GM18498 (cell line): ENCODE results near the gene KDF1.
"Not testable (repeated sequence)": the region's sequence is repeated elsewhere in the genome, so short reads cannot be mapped to it uniquely, and the experiment has no call there.

ENCODE experiments used
- ATAC-seq: cut with Tn5 transposase; IDR thresholded peaks from one replicate; pipeline ENCODE4 v1.9.1; 2021; ENCODE audit warnings: mild to moderate bottlenecking, moderate library complexity; ENCODE audit not compliant: unreplicated experiment

The KDF1 gene

DNA sequence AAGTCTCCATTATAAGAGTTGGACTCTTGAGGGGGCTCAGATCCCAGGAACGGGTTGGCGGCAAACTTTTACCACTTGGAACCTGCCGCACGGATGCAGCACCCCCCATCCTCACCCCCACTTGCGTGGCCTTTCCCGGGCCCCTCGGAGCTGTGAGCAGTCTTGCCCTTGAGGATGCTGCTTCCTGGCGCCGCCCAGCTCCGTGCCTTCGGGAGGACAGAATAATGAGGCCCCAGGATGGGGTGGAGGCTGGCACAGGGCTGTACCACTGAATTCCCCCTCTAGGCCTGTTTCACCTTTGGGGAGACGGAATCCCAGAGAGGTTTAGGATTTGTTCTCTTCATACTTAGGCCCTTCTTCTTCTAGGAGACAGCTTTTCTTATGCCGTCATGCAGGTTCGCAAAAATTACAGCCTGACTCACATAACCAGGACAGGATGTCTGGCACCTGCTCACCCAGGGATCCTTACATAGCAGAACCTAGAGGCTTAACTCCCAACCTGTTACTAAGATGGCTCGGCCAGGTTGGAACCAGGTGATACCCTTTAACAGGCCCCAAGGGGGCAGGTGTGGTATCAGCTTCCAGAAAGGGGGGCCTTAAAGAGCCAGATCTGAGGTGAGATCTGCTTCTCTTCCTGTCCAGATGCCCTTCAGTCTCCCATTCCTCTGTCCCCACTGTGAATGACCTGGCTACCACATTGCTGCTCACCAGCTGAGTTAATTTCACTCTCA is 34.7 kb upstream of the KDF1 start:
- no peak for ATAC-seq

DNA sequence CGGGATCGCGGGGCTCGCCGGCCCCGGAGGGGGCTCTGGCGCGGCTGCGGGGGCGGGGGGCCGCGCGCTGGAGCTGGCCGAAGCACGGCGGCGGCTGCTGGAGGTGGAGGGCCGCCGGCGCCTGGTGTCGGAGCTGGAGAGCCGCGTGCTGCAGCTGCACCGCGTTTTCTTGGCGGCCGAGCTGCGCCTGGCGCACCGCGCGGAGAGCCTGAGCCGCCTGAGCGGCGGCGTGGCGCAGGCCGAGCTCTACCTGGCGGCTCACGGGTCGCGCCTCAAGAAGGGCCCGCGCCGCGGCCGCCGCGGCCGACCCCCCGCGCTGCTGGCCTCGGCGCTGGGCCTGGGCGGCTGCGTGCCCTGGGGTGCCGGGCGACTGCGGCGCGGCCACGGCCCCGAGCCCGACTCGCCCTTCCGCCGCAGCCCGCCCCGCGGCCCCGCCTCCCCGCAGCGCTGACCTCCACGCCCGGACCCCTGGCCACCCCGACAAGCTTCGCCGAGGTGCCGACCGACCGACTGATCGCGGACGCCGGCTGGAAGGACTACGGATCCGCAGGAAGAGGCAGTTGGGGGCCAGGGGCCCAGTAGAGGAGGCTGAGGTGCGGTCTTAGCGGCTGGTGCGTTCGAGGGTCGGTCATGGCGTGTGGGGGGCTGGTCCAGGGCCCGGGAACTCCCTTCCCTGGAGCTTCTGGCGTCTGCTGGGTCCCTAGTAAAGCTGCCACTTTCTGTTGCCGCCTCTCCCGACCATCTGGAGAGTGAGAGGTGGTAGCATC is 33.9 kb upstream of the KDF1 start:
- peak; percentile 44 for ATAC-seq

DNA sequence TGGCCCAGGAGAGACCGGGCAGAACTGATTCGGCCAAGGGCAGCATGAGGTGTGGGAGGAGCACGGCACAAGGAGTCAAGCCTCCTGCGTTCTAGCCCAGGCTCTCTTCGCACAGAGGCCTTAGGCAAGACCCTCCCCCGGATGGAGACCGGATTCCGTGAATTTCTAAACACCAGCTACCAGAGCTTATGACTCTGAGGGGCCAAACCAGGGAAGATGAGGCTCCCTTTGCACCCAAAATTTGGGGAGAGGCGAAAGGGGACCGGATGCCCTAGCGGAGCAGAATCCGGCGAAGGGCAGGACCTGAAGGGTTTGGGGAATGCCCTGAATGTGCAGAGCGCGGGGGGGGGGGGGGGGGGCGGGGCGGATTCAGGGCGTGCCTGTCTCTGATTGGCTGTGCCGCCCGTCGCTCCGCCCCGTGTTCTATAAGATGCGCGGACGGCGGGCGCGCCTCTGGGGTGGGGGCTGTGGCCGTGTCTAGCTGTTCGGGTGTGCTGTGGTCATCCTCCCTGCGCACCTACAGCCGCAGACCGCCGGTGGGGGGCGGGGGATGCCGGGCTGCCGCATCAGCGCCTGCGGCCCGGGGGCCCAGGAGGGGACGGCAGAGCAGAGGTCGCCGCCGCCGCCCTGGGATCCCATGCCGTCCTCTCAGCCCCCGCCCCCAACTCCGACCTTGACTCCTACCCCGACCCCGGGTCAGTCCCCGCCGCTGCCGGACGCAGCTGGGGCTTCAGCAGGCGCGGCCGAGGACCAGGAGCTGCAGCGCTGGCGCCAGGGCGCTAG is 33.2 kb upstream of the KDF1 start, which contains the start of gene TRNP1:
Gene TRNP1, plus strand, starts transcription at position 456 of the 783 bp plus-strand sequence. Its CDS starts 95 bp downstream, at position 551.
- ATAC-seq = peak; percentile 55

DNA sequence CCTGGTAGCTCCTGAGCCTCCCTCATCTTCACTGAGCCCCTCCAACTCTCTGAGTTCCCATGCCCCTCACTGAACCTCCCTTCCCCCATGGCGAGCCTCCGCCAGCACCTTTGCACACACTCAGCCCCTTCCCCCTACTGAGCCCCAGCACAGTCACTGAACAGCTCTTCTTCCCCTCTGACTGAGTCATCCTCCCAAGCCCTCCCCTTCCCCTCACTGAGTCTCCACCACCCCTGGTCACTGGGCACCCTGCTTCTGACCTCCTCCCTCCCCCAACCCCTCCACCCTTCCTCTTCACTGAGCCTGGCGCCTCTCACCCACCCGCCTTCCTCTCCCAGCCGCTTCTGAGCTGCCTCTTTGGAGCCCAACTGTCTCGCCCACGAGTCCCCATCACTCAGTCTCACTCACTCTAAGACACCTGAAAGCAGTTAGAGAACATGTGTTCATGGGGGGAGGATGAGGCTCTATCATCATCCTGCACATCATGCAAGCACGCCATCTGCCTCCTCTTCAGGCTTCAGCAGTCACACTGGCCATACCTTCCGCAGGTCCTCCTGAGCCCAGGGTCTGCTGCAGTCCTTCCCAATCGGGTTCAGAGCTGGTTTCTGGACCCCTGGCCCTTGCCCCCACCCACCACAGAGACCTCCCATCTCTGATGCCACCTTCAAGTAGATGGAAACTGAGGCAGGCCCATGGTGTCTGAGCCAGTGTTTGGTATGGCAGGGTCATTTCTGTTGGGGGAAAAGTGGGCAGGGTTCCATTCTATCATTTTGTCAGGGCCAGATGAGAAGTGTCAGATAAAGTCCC is 31.2 kb upstream of the KDF1 start:
- ATAC-seq = no peak

- not testable (repeated sequence) for ATAC-seq
These were observed 29.3 kb upstream of the KDF1 start for GRCh38 chr1:26989403-26990109.

DNA sequence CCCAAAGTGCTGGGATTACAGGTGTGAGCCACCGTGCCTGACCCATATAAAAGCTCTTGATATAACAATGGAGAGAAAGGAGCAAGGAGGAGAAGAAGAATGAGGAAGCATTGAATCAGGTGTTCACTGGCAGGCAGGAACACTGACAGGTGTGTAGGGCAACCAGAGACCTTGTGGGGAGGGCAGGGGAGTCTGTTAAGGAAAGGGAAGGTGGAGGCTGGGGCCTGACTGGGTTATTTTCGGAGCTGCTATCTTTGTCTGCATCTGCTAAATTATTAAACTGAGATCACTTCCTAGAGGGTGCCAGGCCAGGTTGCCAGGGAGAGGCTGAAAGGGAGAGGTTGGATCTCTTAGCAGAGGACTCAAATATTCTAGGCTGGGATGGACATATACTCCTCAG is 26.4 kb upstream of the KDF1 start:
- no peak for ATAC-seq

GRCh38 chr1:26984291-26984690 is 24.0 kb upstream of the KDF1 start:
- no peak for ATAC-seq

DNA sequence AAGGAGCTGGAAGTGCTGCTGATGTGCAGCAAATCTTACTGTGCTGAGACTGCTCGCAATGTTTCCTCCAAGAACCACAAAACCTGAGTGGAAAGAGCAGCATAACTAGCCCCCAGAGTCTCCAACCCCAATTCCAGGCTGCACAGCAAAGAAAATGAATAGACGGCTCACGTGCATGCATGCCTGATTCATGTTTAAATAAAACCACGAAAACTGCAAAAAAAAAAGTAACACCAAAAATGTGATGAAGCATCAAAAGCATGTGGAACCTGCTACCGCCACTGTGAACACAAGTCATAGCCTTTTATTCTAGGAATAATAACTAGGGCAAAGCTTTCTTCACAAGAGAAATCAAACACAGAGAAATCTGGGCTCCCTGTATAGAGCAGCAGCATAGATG is 23.6 kb upstream of the KDF1 start:
- no peak for ATAC-seq

DNA sequence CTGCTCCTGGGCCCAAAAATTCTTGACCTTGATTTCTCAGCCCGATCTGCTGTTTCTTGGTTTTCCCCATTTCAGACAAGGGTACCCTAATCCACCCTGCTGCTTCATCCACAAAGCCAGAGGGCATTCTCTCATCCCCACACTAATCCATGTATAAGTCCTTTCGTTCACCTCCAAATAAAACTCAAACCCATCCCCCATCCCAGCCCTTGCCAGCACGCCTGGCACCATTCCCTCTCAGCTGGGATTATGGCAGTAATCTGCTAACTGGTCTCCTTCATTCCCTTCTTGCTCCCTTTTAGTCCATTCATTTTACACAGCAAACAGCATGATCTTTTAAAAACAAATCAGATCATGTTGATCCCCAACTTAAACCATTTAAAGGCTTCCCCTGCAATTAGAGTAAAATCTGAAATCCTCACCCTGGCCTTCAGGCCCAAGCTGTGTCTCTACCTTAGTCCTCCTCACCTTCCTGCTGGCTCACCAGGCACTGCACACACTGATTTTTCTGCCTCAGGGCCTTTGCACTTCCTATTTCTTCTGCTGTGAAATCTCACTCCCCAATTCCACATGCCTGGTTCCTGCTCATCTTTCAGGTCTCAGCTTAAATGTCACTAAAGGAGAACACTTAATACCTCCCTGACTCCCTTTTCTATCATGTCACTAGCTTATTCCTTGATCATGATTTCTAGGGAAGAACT is 21.0 kb upstream of the KDF1 start:
- ATAC-seq = no peak

DNA sequence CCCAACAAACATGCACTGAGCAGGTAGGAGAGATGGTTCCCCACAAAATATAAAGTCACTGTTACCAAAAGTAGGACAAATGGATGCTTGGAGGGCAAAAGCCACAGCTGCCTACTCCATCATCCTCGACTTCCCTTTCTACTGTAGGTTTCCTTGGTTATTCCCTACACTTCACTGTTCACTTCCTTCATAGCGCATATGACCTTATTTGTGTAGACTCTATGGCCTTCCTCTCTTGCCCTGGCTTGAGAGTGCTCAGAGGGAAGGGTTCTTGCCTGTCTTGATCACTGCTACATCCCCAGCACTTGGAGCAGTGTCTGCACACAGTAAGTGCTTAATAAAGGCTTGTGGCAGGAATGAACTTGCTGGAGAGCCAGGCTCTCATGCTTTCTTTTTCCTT is 18.6 kb upstream of the KDF1 start:
- ATAC-seq = no peak

- no peak for ATAC-seq
These were observed 16.6 kb upstream of the KDF1 start for GRCh38 chr1:26976621-26977510.

- no peak for ATAC-seq
These were observed 12.6 kb upstream of the KDF1 start for GRCh38 chr1:26972821-26973220.

GRCh38 chr1:26972390-26972789 is 12.1 kb upstream of the KDF1 start:
- no peak for ATAC-seq

DNA sequence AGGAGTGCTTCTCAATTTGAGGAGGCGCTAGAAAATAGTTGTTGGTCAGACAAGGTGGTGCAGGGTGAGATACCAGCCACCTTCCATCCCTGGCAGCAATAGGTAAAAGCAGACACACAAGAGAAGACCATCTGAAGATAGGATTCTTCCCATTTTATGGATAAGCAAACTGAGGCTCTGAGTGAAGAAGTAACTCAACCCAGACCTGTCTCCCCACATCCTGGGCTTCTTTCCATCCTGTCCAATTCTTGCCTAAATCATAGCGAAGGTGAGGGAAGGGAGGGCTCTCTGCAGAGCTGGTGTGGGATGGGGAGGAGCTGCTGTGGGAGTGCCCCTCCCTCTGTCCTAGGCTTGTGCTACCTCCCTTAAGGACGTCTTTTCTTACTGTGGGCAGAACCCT is 11.3 kb upstream of the KDF1 start:
- no peak for ATAC-seq

- ATAC-seq = no peak
These were observed 10.5 kb upstream of the KDF1 start for GRCh38 chr1:26970810-26971209.

DNA sequence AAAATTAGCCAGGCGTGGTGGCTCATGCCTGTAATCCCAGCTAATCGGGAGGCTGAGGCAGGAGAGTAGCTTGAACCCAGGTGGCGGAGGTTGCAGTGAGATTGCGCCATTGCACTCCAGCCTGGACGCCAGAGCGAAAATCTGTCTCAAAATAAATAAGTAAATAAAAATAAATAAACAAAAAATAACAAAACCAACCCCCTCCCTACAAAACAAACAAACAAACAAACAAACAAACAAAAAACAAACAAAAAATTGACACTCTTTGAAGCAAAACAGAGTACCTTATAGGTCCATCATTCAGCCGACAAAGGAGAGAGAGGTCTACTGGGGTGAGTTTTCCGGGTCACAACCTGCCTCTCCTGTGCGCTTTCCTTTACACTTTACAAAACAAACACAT is 5.4 kb upstream of the KDF1 start:
- no peak for ATAC-seq

DNA sequence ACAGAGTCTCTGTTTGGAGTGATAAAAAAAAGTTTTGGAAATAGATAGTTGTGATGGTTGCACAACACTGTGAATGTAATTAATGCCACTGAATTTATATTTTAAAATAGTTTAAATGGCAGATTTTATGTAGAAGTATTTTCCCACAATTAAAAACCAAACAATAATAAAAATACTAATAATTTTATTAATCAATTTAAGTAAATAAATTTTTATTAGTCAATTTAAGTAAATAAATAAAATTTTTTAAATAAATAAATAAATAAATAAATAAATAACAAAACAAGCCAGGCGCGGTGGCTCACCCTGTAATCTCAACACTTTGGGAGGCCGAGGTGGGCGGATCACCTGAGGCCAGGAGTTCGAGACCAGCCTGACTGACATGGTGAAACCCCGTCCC is 4.9 kb upstream of the KDF1 start:
- no peak for ATAC-seq

GRCh38 chr1:26961826-26962225 is 1.6 kb upstream of the KDF1 start:
- ATAC-seq = no peak

GRCh38 chr1:26960625-26960966 is 328 bp upstream of the KDF1 start:
- ATAC-seq = no peak
